Activated T-cell treated with anti-CD3 and anti-CD28 coated beads, Interleukin-2, amount 50 U/mL, for 24 hours (primary cell): ENCODE results near the gene GPC5.
"Not testable (repeated sequence)": the region's sequence is repeated elsewhere in the genome, so short reads cannot be mapped to it uniquely, and the experiment has no call there.

Experiments used
- DNase-seq: peaks from one replicate; pipeline ENCODE4 v3.0.0-alpha.2; 2020
- H3K27ac Mint-ChIP-seq: 2 replicates; pipeline ENCODE4 v1.8.0; 2020; ENCODE audit warnings: mild to moderate bottlenecking, mixed read lengths
- H3K27me3 Mint-ChIP-seq: 2 replicates; pipeline ENCODE4 v1.8.0; 2020; ENCODE audit warnings: mixed read lengths
- H3K36me3 Mint-ChIP-seq: 2 replicates; pipeline ENCODE4 v1.8.0; 2020; ENCODE audit warnings: low read depth, mixed read lengths
- H3K4me1 Mint-ChIP-seq: 2 replicates; pipeline ENCODE4 v1.8.0; 2020; ENCODE audit warnings: low read depth, mixed read lengths
- H3K4me3 Mint-ChIP-seq: 2 replicates; pipeline ENCODE4 v1.8.0; 2020; ENCODE audit warnings: mild to moderate bottlenecking, moderate library complexity, mixed read lengths
- H3K9me3 Mint-ChIP-seq: 2 replicates; pipeline ENCODE4 v1.8.0; 2020; ENCODE audit warnings: mixed read lengths

Gene GPC5

GRCh38 chr13:92681239-92681638 lies 1282.8 kb downstream of the GPC5 start:
- no peaks in the 10 kb centered on the region for H3K27me3 Mint-ChIP-seq
- H3K36me3 Mint-ChIP-seq: no peaks in the 10 kb centered on the region
- peaks cover 7% of the 10 kb centered on the region for H3K9me3 Mint-ChIP-seq
- no peak for DNase-seq
- no peaks in the 10 kb centered on the region for H3K4me1 Mint-ChIP-seq
- H3K4me3 Mint-ChIP-seq: no peak overlapping the region
- H3K27ac Mint-ChIP-seq: no peak overlapping the region

GRCh38 chr13:92682832-92683517 lies 1284.6 kb downstream of the GPC5 start:
- Mint-ChIP-seq H3K27me3 (no peaks in the 10 kb centered on the region), H3K4me3 (no peak overlapping the region), H3K27ac (no peak overlapping the region), H3K9me3 (peaks cover 7% of the 10 kb centered on the region), H3K4me1 (no peaks in the 10 kb centered on the region), H3K36me3 (no peaks in the 10 kb centered on the region)
- DNase-seq: no peak

- Mint-ChIP-seq H3K27ac (no peak overlapping the region), H3K4me3 (no peak overlapping the region), H3K9me3 (peaks cover 17% of the 10 kb centered on the region)
These were observed 1295.6 kb downstream of the GPC5 start for GRCh38 chr13:92694047-92694446.

GRCh38 chr13:92695827-92696226 lies 1297.4 kb downstream of the GPC5 start:
- not testable (repeated sequence) for H3K4me1 Mint-ChIP-seq, H3K36me3 Mint-ChIP-seq, H3K27ac Mint-ChIP-seq, H3K4me3 Mint-ChIP-seq, H3K27me3 Mint-ChIP-seq, DNase-seq
- H3K9me3 Mint-ChIP-seq: peaks cover 20% of the 10 kb centered on the region

More at GRCh38 chr13:92694047-92694446, 1295.6 kb downstream of the GPC5 start:
- no peaks in the 10 kb centered on the region for H3K4me1 Mint-ChIP-seq
- H3K36me3 Mint-ChIP-seq: no peaks in the 10 kb centered on the region
- DNase-seq: no peak
- H3K27me3 Mint-ChIP-seq: no peaks in the 10 kb centered on the region

- H3K4me1 Mint-ChIP-seq: no peaks in the 10 kb centered on the region
- no peak overlapping the region for H3K27ac Mint-ChIP-seq
- H3K27me3 Mint-ChIP-seq: no peaks in the 10 kb centered on the region
- no peaks in the 10 kb centered on the region for H3K36me3 Mint-ChIP-seq
- DNase-seq: no peak
- peaks cover 3% of the 10 kb centered on the region for H3K9me3 Mint-ChIP-seq
- no peak overlapping the region for H3K4me3 Mint-ChIP-seq
These were observed 1318.3 kb downstream of the GPC5 start for GRCh38 chr13:92716749-92717148.

GRCh38 chr13:92717857-92718256 lies 1319.4 kb downstream of the GPC5 start:
- no peak overlapping the region for H3K27ac Mint-ChIP-seq
- no peaks in the 10 kb centered on the region for H3K4me1 Mint-ChIP-seq
- no peak overlapping the region for H3K4me3 Mint-ChIP-seq
- no peaks in the 10 kb centered on the region for H3K27me3 Mint-ChIP-seq
- H3K9me3 Mint-ChIP-seq: peaks cover 2% of the 10 kb centered on the region
- no peak for DNase-seq
- H3K36me3 Mint-ChIP-seq: no peaks in the 10 kb centered on the region

GRCh38 chr13:92719868-92720267 lies 1321.4 kb downstream of the GPC5 start:
- Mint-ChIP-seq H3K4me3 (no peak overlapping the region), H3K27me3 (no peaks in the 10 kb centered on the region), H3K9me3 (no peaks in the 10 kb centered on the region), H3K4me1 (no peaks in the 10 kb centered on the region), H3K27ac (no peak overlapping the region), H3K36me3 (no peaks in the 10 kb centered on the region)
- DNase-seq: no peak

- H3K27ac Mint-ChIP-seq: no peak overlapping the region
- H3K27me3 Mint-ChIP-seq: no peaks in the 10 kb centered on the region
- no peaks in the 10 kb centered on the region for H3K9me3 Mint-ChIP-seq
- no peaks in the 10 kb centered on the region for H3K36me3 Mint-ChIP-seq
- no peaks in the 10 kb centered on the region for H3K4me1 Mint-ChIP-seq
- H3K4me3 Mint-ChIP-seq: no peak overlapping the region
- DNase-seq: no peak
These were observed 1323.2 kb downstream of the GPC5 start for GRCh38 chr13:92721620-92722019.

- Mint-ChIP-seq H3K4me3 (no peak overlapping the region), H3K27me3 (no peaks in the 10 kb centered on the region), H3K9me3 (peaks cover 3% of the 10 kb centered on the region), H3K27ac (no peak overlapping the region), H3K4me1 (no peaks in the 10 kb centered on the region), H3K36me3 (no peaks in the 10 kb centered on the region)
- no peak for DNase-seq
These were observed 1328.7 kb downstream of the GPC5 start for GRCh38 chr13:92727118-92727517.

GRCh38 chr13:92734068-92734467 lies 1335.6 kb downstream of the GPC5 start:
- Mint-ChIP-seq H3K36me3 (no peaks in the 10 kb centered on the region), H3K9me3 (peaks cover 2% of the 10 kb centered on the region), H3K4me1 (no peaks in the 10 kb centered on the region), H3K27ac (no peak overlapping the region), H3K4me3 (no peak overlapping the region), H3K27me3 (no peaks in the 10 kb centered on the region)
- no peak for DNase-seq

GRCh38 chr13:92734545-92734944 lies 1336.1 kb downstream of the GPC5 start:
- no peaks in the 10 kb centered on the region for H3K4me1 Mint-ChIP-seq
- H3K4me3 Mint-ChIP-seq: no peak overlapping the region
- H3K9me3 Mint-ChIP-seq: peaks cover 2% of the 10 kb centered on the region
- no peaks in the 10 kb centered on the region for H3K27me3 Mint-ChIP-seq
- no peak overlapping the region for H3K27ac Mint-ChIP-seq
- H3K36me3 Mint-ChIP-seq: no peaks in the 10 kb centered on the region
- DNase-seq: no peak

- Mint-ChIP-seq H3K36me3 (no peaks in the 10 kb centered on the region), H3K27me3 (no peaks in the 10 kb centered on the region), H3K4me3 (no peak overlapping the region), H3K4me1 (no peaks in the 10 kb centered on the region), H3K27ac (no peak overlapping the region), H3K9me3 (peaks cover 8% of the 10 kb centered on the region)
- DNase-seq: no peak
These were observed 1337.5 kb downstream of the GPC5 start for GRCh38 chr13:92735909-92736308.

GRCh38 chr13:92739306-92739818 lies 1340.9 kb downstream of the GPC5 start:
- Mint-ChIP-seq H3K4me3 (no peak overlapping the region), H3K27me3 (no peaks in the 10 kb centered on the region), H3K36me3 (no peaks in the 10 kb centered on the region), H3K27ac (no peak overlapping the region), H3K9me3 (peaks cover 8% of the 10 kb centered on the region), H3K4me1 (no peaks in the 10 kb centered on the region)
- no peak for DNase-seq

- H3K9me3 Mint-ChIP-seq: peaks cover 6% of the 10 kb centered on the region
- H3K27me3 Mint-ChIP-seq: no peaks in the 10 kb centered on the region
- DNase-seq: no peak
- no peak overlapping the region for H3K27ac Mint-ChIP-seq
- H3K4me1 Mint-ChIP-seq: no peaks in the 10 kb centered on the region
- H3K4me3 Mint-ChIP-seq: no peak overlapping the region
- H3K36me3 Mint-ChIP-seq: no peaks in the 10 kb centered on the region
These were observed 1345.6 kb downstream of the GPC5 start for GRCh38 chr13:92743992-92744391.

- Mint-ChIP-seq H3K27ac (no peak overlapping the region), H3K27me3 (no peaks in the 10 kb centered on the region), H3K9me3 (peaks cover 2% of the 10 kb centered on the region), H3K36me3 (no peaks in the 10 kb centered on the region), H3K4me1 (no peaks in the 10 kb centered on the region), H3K4me3 (no peak overlapping the region)
- no peak for DNase-seq
These were observed 1346.8 kb downstream of the GPC5 start for GRCh38 chr13:92745258-92745657.

- H3K27ac Mint-ChIP-seq, H3K36me3 Mint-ChIP-seq, H3K9me3 Mint-ChIP-seq, H3K4me1 Mint-ChIP-seq, H3K4me3 Mint-ChIP-seq, DNase-seq, H3K27me3 Mint-ChIP-seq: not testable (repeated sequence)
These were observed 1354.3 kb downstream of the GPC5 start for GRCh38 chr13:92752705-92753104.
